AML-193 (cell line): ENCODE measurements around the gene TAF3.

ENCODE experiments used
- DNase-seq, 2 experiments: peaks; one replicate each; lab custom pipeline; 2025; lab: John Stamatoyannopoulos, UW

The TAF3 gene

GRCh38 chr10:7881119-7881518 lies 62.8 kb downstream of the TAF3 start:
- DNase-seq, result no peak

- no peak for DNase-seq
Observed at GRCh38 chr10:7886056-7886455, 67.8 kb downstream of the TAF3 start.

GRCh38 chr10:7887174-7887816 lies 69.0 kb downstream of the TAF3 start:
- DNase-seq, result no peak

- DNase-seq, result no peak
Observed at GRCh38 chr10:7889947-7890542, 71.7 kb downstream of the TAF3 start.

- no peak for DNase-seq
Observed at GRCh38 chr10:7890781-7891180, 72.5 kb downstream of the TAF3 start.

- DNase-seq, result no peak
Observed at GRCh38 chr10:7891634-7892033, 73.3 kb downstream of the TAF3 start.

- DNase-seq, result no peak
Observed at GRCh38 chr10:7892146-7892545, 73.8 kb downstream of the TAF3 start.

GRCh38 chr10:7895699-7896090 lies 77.4 kb downstream of the TAF3 start:
- DNase-seq, result no peak

- DNase-seq, result no peak
Observed at GRCh38 chr10:7896297-7896696, 78.0 kb downstream of the TAF3 start.

GRCh38 chr10:7901256-7901655 lies 83.0 kb downstream of the TAF3 start:
- DNase-seq, result no peak

GRCh38 chr10:7902413-7902812 lies 84.1 kb downstream of the TAF3 start:
- DNase-seq, result no peak

- no peak for DNase-seq
Observed at GRCh38 chr10:7903851-7904250, 85.5 kb downstream of the TAF3 start.

- no peak for DNase-seq
Observed at GRCh38 chr10:7906128-7906527, 87.8 kb downstream of the TAF3 start.

GRCh38 chr10:7908541-7909210 lies 90.4 kb downstream of the TAF3 start:
- no peak for DNase-seq

GRCh38 chr10:7913126-7913872 lies 95.0 kb downstream of the TAF3 start:
- DNase-seq, result no peak

GRCh38 chr10:7915923-7916536 lies 97.7 kb downstream of the TAF3 start:
- DNase-seq, result no peak

- no peak for DNase-seq
Observed at GRCh38 chr10:7917736-7918135, 99.4 kb downstream of the TAF3 start.

GRCh38 chr10:7922707-7923106 lies 104.4 kb downstream of the TAF3 start:
- no peak for DNase-seq

- DNase-seq, result no peak
Observed at GRCh38 chr10:7928536-7928935, 110.2 kb downstream of the TAF3 start.

GRCh38 chr10:7932301-7933036 lies 114.2 kb downstream of the TAF3 start:
- DNase-seq, result no peak

- DNase-seq, result no peak
Observed at GRCh38 chr10:7933262-7933661, 115.0 kb downstream of the TAF3 start.

GRCh38 chr10:7933757-7934156 lies 115.5 kb downstream of the TAF3 start:
- no peak for DNase-seq
